Activated CD4-positive, alpha-beta memory T cell treated with anti-CD3 and anti-CD28 coated beads for 36 hours (primary cell): Measurements from ENCODE around the gene SLC8A3. TPM values are rescaled to one million over a fixed set of nuclear protein-coding genes. Genes with fewer than 3 reads are reported as not detected.

Experiments
- CTCF ChIA-PET: fragments of 350-600 bp; sonication (Branson Sonifier 250); formaldehyde crosslinking; loops from one replicate; lab custom pipeline; 2021; ENCODE audit warnings: antibody characterized with exemption, inconsistent platforms; lab: Charles Lee
- POLR2A ChIA-PET: fragments of 350-600 bp; sonication (Branson Sonifier 250); formaldehyde crosslinking; loops from one replicate; lab custom pipeline; 2021; ENCODE audit warnings: antibody characterized with exemption; lab: Charles Lee
- DNase-seq: peaks from one replicate; pipeline ENCODE4 v3.0.0-alpha.2; 2020
- H3K27ac Mint-ChIP-seq: one replicate; pipeline ENCODE4 v1.8.0; 2021; ENCODE audit warnings: mixed read lengths
- H3K27me3 Mint-ChIP-seq: one replicate; pipeline ENCODE4 v1.8.0; 2021; ENCODE audit warnings: mixed read lengths
- H3K36me3 Mint-ChIP-seq: one replicate; pipeline ENCODE4 v1.8.0; 2021; ENCODE audit warnings: mixed read lengths
- H3K4me1 Mint-ChIP-seq: one replicate; pipeline ENCODE4 v1.8.0; 2021; ENCODE audit warnings: low read depth, mixed read lengths
- H3K4me3 Mint-ChIP-seq: one replicate; pipeline ENCODE4 v1.8.0; 2021; ENCODE audit warnings: mild to moderate bottlenecking, mixed read lengths
- H3K9me3 Mint-ChIP-seq: one replicate; pipeline ENCODE4 v1.8.0; 2021; ENCODE audit warnings: mixed read lengths
- intact Hi-C: fragments of 100-400 bp; cut with micrococcal nuclease; formaldehyde crosslinking; loops from one replicate; pipeline ENCODE4 v1.15.1; 2023
- total RNA-seq, 2 experiments: library from RNA; stranded (reverse); gene quantifications; one replicate each; pipeline ENCODE4 v1.2.3, GENCODE V29; 2021

The SLC8A3 gene
- total RNA-seq, 2 experiments from 2014 or later: 0.31 TPM

DNA sequence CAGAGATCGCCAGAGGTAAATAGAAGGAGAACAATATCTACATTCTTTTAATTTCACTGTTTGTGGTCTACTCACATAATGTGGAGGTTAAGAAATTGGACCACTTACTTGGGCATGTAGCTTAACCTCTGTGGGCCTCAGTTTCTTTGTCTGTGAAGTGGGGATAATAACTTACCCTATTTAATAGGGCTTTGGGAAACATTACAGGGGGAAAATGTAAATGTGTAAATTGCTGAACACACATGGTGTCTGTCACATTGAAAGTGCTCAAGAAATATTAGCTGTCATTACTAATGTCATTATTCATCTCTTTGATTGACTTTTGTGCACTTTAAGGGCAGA lies 140.5 kb downstream of the SLC8A3 start:
- DNase-seq: no peak
- CTCF ChIA-PET: no interaction called here
- H3K27me3 Mint-ChIP-seq: peaks cover 6% of the 10 kb centered on the region
- intact Hi-C loops: no loop called here
- H3K4me3 Mint-ChIP-seq: no peak overlapping the region
- H3K4me1 Mint-ChIP-seq: no peaks in the 10 kb centered on the region
- H3K9me3 Mint-ChIP-seq: no peaks in the 10 kb centered on the region
- H3K36me3 Mint-ChIP-seq: no peaks in the 10 kb centered on the region
- POLR2A ChIA-PET: no interaction called here
- H3K27ac Mint-ChIP-seq: no peak overlapping the region

DNA sequence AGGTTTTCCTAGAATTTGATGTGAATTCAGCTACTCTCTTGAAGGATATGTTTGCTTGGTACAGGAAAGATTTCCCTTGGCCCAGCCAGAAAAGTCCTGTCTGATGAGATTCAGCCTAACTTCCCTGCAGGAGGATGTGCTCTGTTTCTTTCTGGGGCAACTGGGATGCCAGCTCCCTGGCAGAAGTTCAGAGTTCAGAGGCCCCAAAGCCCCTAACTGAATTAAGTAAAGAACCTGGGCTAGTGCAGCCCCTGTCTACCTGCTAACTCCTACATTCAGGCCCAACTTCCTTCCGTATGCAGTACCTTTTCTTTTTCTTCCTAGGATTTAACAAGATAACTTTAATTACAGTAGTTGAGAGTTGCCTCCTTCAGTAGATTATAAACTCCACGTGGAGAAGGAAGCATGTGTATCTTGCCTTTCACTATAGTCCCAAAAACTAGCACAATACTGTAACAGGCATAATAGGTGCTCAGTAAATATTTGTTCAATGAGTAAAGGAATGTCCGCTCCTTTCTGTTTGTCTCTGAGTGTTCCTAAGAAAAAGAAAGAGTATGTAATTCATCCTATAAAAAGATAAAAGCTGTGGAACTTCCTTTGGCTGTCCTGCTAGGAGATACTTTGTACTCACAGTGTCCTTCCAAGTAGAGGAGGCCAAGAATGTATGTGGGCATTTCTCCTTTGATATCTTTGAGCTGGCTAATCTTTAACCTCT lies 141.0 kb downstream of the SLC8A3 start:
- Mint-ChIP-seq H3K4me1 (no peaks in the 10 kb centered on the region), H3K36me3 (no peaks in the 10 kb centered on the region), H3K9me3 (no peaks in the 10 kb centered on the region), H3K4me3 (no peak overlapping the region), H3K27ac (no peak overlapping the region), H3K27me3 (peaks cover 8% of the 10 kb centered on the region)
- no peak for DNase-seq
- intact Hi-C loops: no loop called here
- ChIA-PET CTCF (no interaction called here), POLR2A (no interaction called here)

DNA sequence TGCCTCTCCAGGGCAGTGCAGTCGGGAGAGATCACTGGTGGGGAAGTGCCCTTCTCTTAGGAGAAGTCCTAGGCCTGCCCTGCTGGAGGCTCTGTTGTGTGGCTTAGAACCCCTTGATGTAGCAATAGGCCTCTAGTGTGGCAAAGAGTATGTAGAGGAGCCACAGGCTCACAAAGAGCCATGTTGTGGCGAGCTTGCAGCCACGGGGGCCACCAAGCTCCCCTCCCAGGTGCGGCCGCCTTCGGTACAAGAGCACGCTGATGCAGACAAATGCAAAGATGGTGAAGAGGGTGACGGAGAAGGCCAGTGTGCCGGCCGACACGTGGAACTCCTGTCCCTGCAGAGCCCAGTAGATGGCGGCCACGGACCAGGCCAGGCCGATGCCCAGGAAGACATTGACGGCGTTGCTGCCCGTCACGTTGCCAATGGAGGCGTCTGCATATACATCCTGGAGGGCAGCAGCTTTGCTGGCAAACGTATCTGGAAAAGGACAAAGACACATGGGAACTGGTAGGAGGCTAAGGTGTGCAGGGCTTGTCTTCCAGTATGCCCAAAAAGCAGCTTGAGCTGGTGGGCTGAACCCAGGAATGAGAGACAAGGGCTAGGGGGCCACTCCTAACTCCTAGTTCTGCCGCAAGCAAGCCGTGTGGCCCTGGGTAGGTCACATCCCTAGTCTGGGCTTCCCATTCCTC lies 142.8 kb downstream of the SLC8A3 start:
- intact Hi-C loops: no loop called here
- peak; percentile 25 for DNase-seq
- Mint-ChIP-seq H3K36me3 (no peaks in the 10 kb centered on the region), H3K4me1 (no peaks in the 10 kb centered on the region), H3K4me3 (no peak overlapping the region), H3K27me3 (peaks cover 13% of the 10 kb centered on the region), H3K27ac (no peak overlapping the region), H3K9me3 (no peaks in the 10 kb centered on the region)
- ChIA-PET CTCF (no interaction called here), POLR2A (no interaction called here)

DNA sequence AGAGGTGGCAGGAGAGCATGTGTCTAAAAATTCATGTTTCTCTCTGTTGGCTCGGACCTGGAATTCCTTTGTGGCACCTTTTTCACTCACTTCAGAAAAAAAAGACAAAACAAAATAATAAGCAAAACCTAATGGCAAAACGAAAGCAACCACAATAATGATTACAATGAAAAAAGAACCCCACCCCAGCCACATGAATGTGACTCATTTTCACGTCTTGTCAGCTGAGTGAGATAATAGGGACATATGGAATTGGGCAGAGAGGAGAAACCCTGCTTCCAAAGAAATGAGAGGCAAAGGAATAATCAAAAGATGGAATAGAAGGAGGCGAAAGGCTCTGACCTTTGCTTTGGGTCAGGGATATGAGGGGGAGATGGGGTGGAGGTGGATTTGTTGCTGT lies 143.4 kb downstream of the SLC8A3 start:
- Mint-ChIP-seq H3K36me3 (no peaks in the 10 kb centered on the region), H3K9me3 (no peaks in the 10 kb centered on the region), H3K27ac (no peak overlapping the region), H3K4me3 (no peak overlapping the region), H3K27me3 (peaks cover 16% of the 10 kb centered on the region), H3K4me1 (no peaks in the 10 kb centered on the region)
- intact Hi-C loops: no loop called here
- CTCF ChIA-PET: interaction anchor here (1.2 kb wide), 1 partner anchor 46 kb away, joined by 3 read pairs; no protein-coding TSS in a partner anchor
- POLR2A ChIA-PET: no interaction called here
- no peak for DNase-seq

DNA sequence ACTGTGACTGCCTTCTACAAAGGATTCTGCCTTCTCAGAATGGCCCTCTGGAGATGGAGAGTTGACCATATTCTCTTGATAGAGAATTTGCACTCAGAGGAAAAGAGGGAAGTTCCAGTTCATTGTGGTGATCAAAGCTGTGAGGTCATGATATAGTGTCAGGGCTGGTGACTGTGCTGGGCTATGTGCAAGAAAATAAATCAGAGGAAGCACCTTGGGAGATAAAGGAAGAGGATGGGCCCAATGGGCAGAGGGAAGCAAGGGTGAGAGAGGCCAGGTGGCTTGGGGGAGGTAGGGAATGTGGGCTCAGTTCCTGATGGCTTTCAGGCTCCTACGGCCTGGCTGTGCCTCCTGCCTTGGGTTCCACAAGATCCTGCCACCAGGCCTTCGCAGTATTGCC lies 145.8 kb downstream of the SLC8A3 start:
- peaks cover 21% of the 10 kb centered on the region for H3K27me3 Mint-ChIP-seq
- CTCF ChIA-PET: no interaction called here
- H3K36me3 Mint-ChIP-seq: no peaks in the 10 kb centered on the region

DNA sequence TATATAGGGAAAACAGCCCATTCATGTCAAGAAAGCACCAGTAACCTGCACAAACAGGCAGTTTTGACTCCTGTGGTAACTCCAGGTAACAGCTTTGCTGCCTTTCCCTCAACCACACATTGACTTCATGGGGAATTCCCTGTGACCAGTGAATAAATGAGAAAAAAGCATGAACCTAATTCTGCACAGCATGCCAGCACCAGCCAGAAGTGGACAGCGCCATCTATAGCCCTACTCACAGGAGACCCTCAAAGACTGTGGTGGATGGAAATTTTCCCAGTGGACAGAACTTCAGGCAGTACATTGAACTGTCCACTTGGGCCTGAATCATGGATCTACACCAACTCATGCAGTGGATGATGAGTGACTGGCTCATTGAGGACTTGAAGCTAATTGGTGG lies 152.1 kb downstream of the SLC8A3 start:
- ChIA-PET CTCF (no interaction called here), POLR2A (no interaction called here)
- intact Hi-C loops: no loop called here
- H3K36me3 Mint-ChIP-seq: no peaks in the 10 kb centered on the region
- H3K4me3 Mint-ChIP-seq: no peak overlapping the region
- H3K4me1 Mint-ChIP-seq: no peaks in the 10 kb centered on the region
- no peak for DNase-seq
- no peaks in the 10 kb centered on the region for H3K9me3 Mint-ChIP-seq
- H3K27ac Mint-ChIP-seq: no peak overlapping the region
- peaks cover 10% of the 10 kb centered on the region for H3K27me3 Mint-ChIP-seq

More for the DNA sequence above, 145.8 kb downstream of the SLC8A3 start:
- DNase-seq: no peak
- POLR2A ChIA-PET: no interaction called here
- intact Hi-C loops: no loop called here
- Mint-ChIP-seq H3K4me3 (no peak overlapping the region), H3K27ac (no peak overlapping the region), H3K4me1 (no peaks in the 10 kb centered on the region), H3K9me3 (no peaks in the 10 kb centered on the region)

DNA sequence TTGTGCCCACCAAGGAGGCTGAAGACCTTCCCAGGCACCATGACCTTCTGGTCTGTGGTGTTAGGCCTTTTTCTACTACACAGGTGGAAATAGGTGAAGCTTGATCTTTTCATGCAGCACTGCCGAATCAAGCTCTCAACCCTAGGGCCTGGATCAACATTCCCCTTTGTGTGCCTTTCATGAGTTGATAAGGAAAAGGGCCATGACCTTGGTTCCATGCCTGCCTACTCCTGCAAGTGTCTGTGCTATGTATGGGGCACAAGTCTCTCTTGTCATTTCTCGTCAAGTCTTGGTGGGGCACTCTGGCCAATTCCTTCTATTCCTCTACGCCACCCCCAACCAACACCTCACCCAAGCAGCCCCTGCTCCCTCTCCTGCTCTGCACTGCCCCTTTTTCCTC lies 154.5 kb downstream of the SLC8A3 start:
- Mint-ChIP-seq H3K9me3 (no peaks in the 10 kb centered on the region), H3K36me3 (no peaks in the 10 kb centered on the region), H3K27ac (no peak overlapping the region), H3K27me3 (peaks cover 2% of the 10 kb centered on the region), H3K4me3 (no peak overlapping the region), H3K4me1 (no peaks in the 10 kb centered on the region)
- ChIA-PET CTCF (interaction anchor here (2.5 kb wide), 1 partner anchor 216 kb away, joined by 9 read pairs; no protein-coding TSS in a partner anchor), POLR2A (no interaction called here)
- intact Hi-C loops: no loop called here
- no peak for DNase-seq

DNA sequence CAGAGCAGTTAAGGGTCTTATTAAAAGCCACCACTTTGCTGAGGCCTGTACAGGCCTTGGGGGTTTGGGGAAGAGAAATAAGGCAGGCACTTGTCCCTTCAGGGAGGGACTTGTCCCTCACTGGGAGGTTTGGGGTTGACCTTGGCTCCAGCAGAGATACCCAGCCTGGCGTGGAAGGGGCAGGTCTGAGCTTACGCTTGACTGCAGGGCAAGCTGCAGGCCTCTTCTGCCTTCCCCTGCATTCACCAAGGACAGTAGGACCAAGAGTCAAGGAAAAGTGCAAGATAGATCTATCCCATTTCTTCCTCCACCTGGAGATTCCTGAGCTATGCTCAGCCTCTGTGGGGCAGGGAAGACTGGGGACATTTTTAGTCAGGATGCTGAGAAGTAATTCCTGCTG lies 155.2 kb downstream of the SLC8A3 start:
- H3K9me3 Mint-ChIP-seq: no peaks in the 10 kb centered on the region
- no peaks in the 10 kb centered on the region for H3K36me3 Mint-ChIP-seq
- no peak for DNase-seq
- ChIA-PET POLR2A (no interaction called here), CTCF (interaction anchor here (2.5 kb wide), 1 partner anchor 215 kb away, joined by 9 read pairs; no protein-coding TSS in a partner anchor)
- no peak overlapping the region for H3K4me3 Mint-ChIP-seq
- no peak overlapping the region for H3K27ac Mint-ChIP-seq
- no peaks in the 10 kb centered on the region for H3K4me1 Mint-ChIP-seq
- H3K27me3 Mint-ChIP-seq: peaks cover 2% of the 10 kb centered on the region
- intact Hi-C loops: no loop called here

DNA sequence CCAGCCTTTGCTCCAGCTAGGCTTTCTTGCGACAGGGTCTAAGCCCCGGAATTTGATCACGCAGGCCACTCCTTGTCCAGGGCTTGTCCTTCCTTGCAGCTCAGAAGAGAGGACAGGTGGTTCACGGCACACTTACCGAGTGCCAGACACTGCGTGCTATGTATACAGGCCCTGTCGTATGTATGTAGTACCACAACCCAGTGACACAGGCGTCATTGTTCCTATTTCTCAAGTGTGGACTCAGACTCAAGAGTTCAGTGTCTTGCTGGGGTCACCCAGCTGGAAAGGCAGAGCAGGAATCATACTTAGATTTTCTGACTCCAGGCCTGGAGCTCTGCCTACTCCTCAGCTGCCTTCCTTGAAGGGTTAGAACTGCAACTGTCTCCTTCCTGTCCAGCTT lies 155.6 kb downstream of the SLC8A3 start:
- no peak overlapping the region for H3K4me3 Mint-ChIP-seq
- intact Hi-C loops: no loop called here
- no peak overlapping the region for H3K27ac Mint-ChIP-seq
- H3K27me3 Mint-ChIP-seq: peaks cover 2% of the 10 kb centered on the region
- H3K9me3 Mint-ChIP-seq: no peaks in the 10 kb centered on the region
- CTCF ChIA-PET: interaction anchor here (2.5 kb wide), 1 partner anchor 215 kb away, joined by 9 read pairs; no protein-coding TSS in a partner anchor
- no peaks in the 10 kb centered on the region for H3K4me1 Mint-ChIP-seq
- POLR2A ChIA-PET: no interaction called here
- no peak for DNase-seq
- no peaks in the 10 kb centered on the region for H3K36me3 Mint-ChIP-seq

DNA sequence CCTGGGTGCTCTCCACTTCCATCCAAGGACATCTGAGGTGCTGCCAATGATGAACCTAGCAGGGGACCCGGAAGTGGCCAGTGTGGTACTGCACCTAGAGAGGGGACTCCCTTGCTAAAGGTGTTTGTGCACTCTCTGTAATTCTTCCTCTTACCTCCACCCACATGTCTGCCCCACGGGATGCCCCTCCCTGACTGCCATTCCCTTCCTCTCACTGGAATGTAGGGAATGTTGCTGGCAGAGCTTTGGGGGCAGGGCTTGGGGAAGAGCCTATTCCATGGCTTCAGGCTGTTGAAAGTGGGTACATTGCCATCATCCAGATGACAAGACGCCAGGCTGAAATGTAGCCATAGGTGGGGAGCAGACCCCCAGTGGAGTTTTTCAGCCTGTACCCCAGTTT lies 156.3 kb downstream of the SLC8A3 start:
- Mint-ChIP-seq H3K9me3 (no peaks in the 10 kb centered on the region), H3K27ac (no peak overlapping the region), H3K4me1 (no peaks in the 10 kb centered on the region), H3K27me3 (peaks cover 2% of the 10 kb centered on the region), H3K4me3 (no peak overlapping the region), H3K36me3 (no peaks in the 10 kb centered on the region)
- intact Hi-C loops: no loop called here
- DNase-seq: no peak
- ChIA-PET CTCF (interaction anchor here (1.0 to 2.5 kb wide), 2 partner anchors 18 to 214 kb away, joined by 3 to 9 read pairs; no protein-coding TSS in a partner anchor), POLR2A (no interaction called here)

DNA sequence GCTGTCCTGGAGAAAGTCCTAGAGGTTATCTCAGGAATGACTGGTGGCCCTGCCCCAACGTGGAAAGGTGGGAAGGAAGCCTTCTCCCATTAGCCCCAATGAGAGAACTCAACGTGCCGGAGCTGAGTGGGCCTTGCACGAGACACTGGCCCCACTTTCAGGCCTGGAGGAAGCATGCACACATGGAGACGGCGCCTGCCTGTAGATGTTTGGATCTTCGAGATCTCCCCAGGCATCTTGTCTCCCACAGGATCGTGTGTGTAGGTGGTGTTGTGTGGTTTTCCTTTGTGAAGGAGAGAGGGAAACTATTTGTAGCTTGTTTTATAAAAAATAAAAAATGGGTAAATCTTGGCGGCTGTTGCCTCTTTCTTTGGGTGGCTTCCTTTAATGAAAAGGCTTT lies 156.7 kb downstream of the SLC8A3 start:
- no peak overlapping the region for H3K27ac Mint-ChIP-seq
- no peaks in the 10 kb centered on the region for H3K36me3 Mint-ChIP-seq
- DNase-seq: no peak
- ChIA-PET CTCF (interaction anchor here (1.0 kb wide), 1 partner anchor 18 kb away, joined by 3 read pairs; no protein-coding TSS in a partner anchor), POLR2A (no interaction called here)
- peaks cover 2% of the 10 kb centered on the region for H3K27me3 Mint-ChIP-seq
- no peaks in the 10 kb centered on the region for H3K4me1 Mint-ChIP-seq
- no peak overlapping the region for H3K4me3 Mint-ChIP-seq
- intact Hi-C loops: no loop called here
- H3K9me3 Mint-ChIP-seq: no peaks in the 10 kb centered on the region

DNA sequence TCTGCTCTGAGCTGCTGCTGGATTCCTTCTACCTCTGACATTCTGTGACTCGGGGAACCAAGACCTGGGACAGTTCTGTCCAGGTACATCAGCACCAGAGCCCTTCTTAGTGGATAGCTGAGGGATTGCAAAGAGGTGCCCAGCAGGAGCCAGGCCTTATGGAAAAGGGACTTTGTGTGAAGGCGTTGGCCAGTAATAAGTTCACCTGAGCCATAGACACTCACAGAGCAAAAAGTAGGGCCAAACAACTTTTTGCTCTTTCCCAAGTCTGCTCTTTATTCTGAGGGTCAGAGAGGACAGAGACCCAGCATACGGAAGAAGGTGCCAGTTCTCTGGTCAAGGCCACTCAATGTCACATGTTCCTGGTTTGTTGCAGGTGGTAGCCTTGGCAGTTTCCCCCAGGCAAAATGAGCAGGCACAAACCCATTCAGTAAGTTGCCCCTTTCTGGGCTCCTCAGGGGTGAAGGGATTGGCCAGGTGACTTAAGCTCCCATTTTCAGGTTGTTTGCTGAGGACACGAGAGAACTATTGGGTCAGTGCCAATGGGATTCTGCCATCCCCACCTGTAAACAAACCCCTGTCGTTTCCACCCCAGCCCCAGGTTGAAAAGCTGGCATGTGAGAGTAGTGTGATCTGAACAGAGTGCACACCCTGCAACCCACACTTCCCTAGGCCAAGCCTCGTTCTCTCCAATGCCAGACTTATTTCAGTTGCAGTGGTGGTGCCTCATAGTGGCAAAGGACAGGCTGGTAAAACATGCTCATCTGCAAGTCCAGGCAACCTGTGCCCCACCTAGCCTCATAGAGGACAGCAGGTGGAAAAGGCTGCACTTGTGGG lies 159.2 kb downstream of the SLC8A3 start:
- ChIA-PET POLR2A (no interaction called here), CTCF (interaction anchor here (1.4 to 3.2 kb wide), 9 partner anchors 10 to 445 kb away, joined by 4 to 65 read pairs (median 8); partner anchors contain the start of gene SMOC1)
- Mint-ChIP-seq H3K4me1 (no peaks in the 10 kb centered on the region), H3K27ac (no peak overlapping the region), H3K36me3 (no peaks in the 10 kb centered on the region), H3K9me3 (no peaks in the 10 kb centered on the region), H3K27me3 (peaks cover 2% of the 10 kb centered on the region), H3K4me3 (no peak overlapping the region)
- intact Hi-C loops: loop anchor here (5.0 kb wide), 1 partner anchor 297 kb away; no protein-coding TSS in a partner anchor
- DNase-seq: no peak
